Spinal cord (tissue), 10 donors: Measurements from ENCODE around the gene TSPAN16. TPM values are rescaled to one million over a fixed set of nuclear protein-coding genes. Genes with fewer than 3 reads are reported as not detected.
A peak's percentile ranks its signal among the peaks of the same experiment; 100 is the strongest.

Experiments
- DNase-seq, 6 donors: peaks; one replicate each; pipeline versions ENCODE4 v3.0.0 to v3.0.0-alpha.2; 2013 to 2015; ENCODE audit warnings: low spot score in 6 of 6, low read depth in 4 of 6
- H3K27ac ChIP-seq: one replicate; pipeline ENCODE4 v1.5.1; 2013; ENCODE audit warnings: low read depth, low read length, control low read depth
- H3K27me3 ChIP-seq: one replicate; pipeline ENCODE4 v1.6.1; 2013; ENCODE audit warnings: low read length; ENCODE audit not compliant: control insufficient read depth, insufficient read depth
- H3K36me3 ChIP-seq: one replicate; pipeline ENCODE4 v1.6.1; 2013; ENCODE audit warnings: low read length; ENCODE audit not compliant: control insufficient read depth, insufficient read depth
- H3K4me1 ChIP-seq: one replicate; pipeline ENCODE4 v1.6.1; 2013; ENCODE audit warnings: low read length; ENCODE audit not compliant: control insufficient read depth, insufficient read depth
- H3K4me3 ChIP-seq: one replicate; pipeline ENCODE4 v1.5.1; 2013; ENCODE audit warnings: low read depth, low read length, control low read depth
- H3K9me3 ChIP-seq: one replicate; pipeline ENCODE4 v1.6.1; 2013; ENCODE audit warnings: low read length; ENCODE audit not compliant: control insufficient read depth, insufficient read depth
- WGBS: methylation state at CpG from one replicate; pipeline ENCODE4 v1.1.5; 2013; ENCODE audit warnings: missing lambda C conversion rate; ENCODE audit not compliant: insufficient coverage; 5-methylcytosine and 5-hydroxymethylcytosine counted together
- polyA plus RNA-seq, 2 donors: library from polyadenylated mRNA; unstranded; fragments of 120-200 nt; gene quantifications; one replicate each; pipeline ENCODE4 v1.2.1, GENCODE V29; 2013; ENCODE audit not compliant: insufficient read length in 2 of 2
- total RNA-seq, 2 donors: library from RNA; depleted of rRNA in 1 of 2; stranded (reverse); fragments of 120-200 nt in 1 of 2; fragments of >200 nt in 1 of 2; gene quantifications; one replicate each; pipeline versions ENCODE4 v1.2.3 to v1.2.4, GENCODE V29; 2013 to 2014
- donor health status: healthy.

TSPAN16 gene
- total and polyA plus RNA-seq, 4 donors, result 0.36 TPM; not detected in 3

GRCh38 chr19:11363881-11364280 lies 67.9 kb downstream of the TSPAN16 start:
- no peak for DNase-seq
- no peak overlapping the region for H3K27ac ChIP-seq
- H3K27me3 ChIP-seq, result no peaks in the 10 kb centered on the region
- WGBS, result 93% methylated on average over 10 of the region's 10 CpGs
- no peak overlapping the region for H3K4me3 ChIP-seq
- H3K36me3 ChIP-seq, result peaks cover 70% of the 10 kb centered on the region
- H3K9me3 ChIP-seq, result no peaks in the 10 kb centered on the region
- H3K4me1 ChIP-seq, result peaks cover 21% of the 10 kb centered on the region

GRCh38 chr19:11364296-11364904 lies 68.4 kb downstream of the TSPAN16 start:
- Histone ChIP-seq H3K9me3 (no peaks in the 10 kb centered on the region), H3K4me3 (no peak overlapping the region), H3K36me3 (peaks cover 69% of the 10 kb centered on the region), H3K4me1 (peaks cover 21% of the 10 kb centered on the region), H3K27me3 (no peaks in the 10 kb centered on the region), H3K27ac (no peak overlapping the region)
- 88% methylated on average over 25 of the region's 28 CpGs for WGBS
- DNase-seq, result no peak

GRCh38 chr19:11364935-11365334 lies 69.0 kb downstream of the TSPAN16 start:
- H3K27me3 ChIP-seq, result no peaks in the 10 kb centered on the region
- peak overlapping the region; percentile 33 for H3K27ac ChIP-seq
- peaks cover 68% of the 10 kb centered on the region for H3K36me3 ChIP-seq
- peaks cover 21% of the 10 kb centered on the region for H3K4me1 ChIP-seq
- WGBS, result 47% methylated on average over 3 of the region's 5 CpGs
- DNase-seq, result no peak
- H3K4me3 ChIP-seq, result no peak overlapping the region
- H3K9me3 ChIP-seq, result no peaks in the 10 kb centered on the region

Other genes starting within 250 kb of the TSPAN16 start
- 10 to 100 TPM; 30.2 to 70.9 TPM for gene LDLR, start 206.7 kb upstream of the TSPAN16 start, total RNA-seq
- gene LDLR, start 206.7 kb upstream of the TSPAN16 start, polyA plus RNA-seq, result 10 to 100 TPM; 29.8 to 30.2 TPM
- gene SPC24, start 140.4 kb upstream of the TSPAN16 start, total RNA-seq, result 10 to 100 TPM; 12.2 to 32.9 TPM
- 10 to 100 TPM; 14.6 to 20.0 TPM for gene SPC24, start 140.4 kb upstream of the TSPAN16 start, polyA plus RNA-seq
- gene KANK2, start 98.6 kb upstream of the TSPAN16 start, total RNA-seq, result 100 to 1,000 TPM in 1 of 2 donors, 10 to 100 TPM in 1; 56.3 to 270 TPM
- gene KANK2, start 98.6 kb upstream of the TSPAN16 start, polyA plus RNA-seq, result 100 to 1,000 TPM in 1 of 2 donors, 10 to 100 TPM in 1; 65.9 to 130 TPM
- not detected for gene ANGPTL8, start 56.5 kb upstream of the TSPAN16 start, total RNA-seq
- gene ANGPTL8, start 56.5 kb upstream of the TSPAN16 start, polyA plus RNA-seq, result 1 to 10 TPM in 1 of 2 donors, under 1 TPM in 1; 0.71 to 2.3 TPM
- gene DOCK6, start 33.6 kb upstream of the TSPAN16 start, total RNA-seq, result 10 to 100 TPM; 16.5 to 42.7 TPM
- gene DOCK6, start 33.6 kb upstream of the TSPAN16 start, polyA plus RNA-seq, result 10 to 100 TPM; 51.8 to 71.2 TPM
- gene RAB3D, start 43.5 kb downstream of the TSPAN16 start, total RNA-seq, result 10 to 100 TPM; 14.2 to 27.0 TPM
- gene RAB3D, start 43.5 kb downstream of the TSPAN16 start, polyA plus RNA-seq, result 10 to 100 TPM; 13.2 to 17.5 TPM
- 100 to 1,000 TPM in 1 of 2 donors, 10 to 100 TPM in 1; 59.3 to 161 TPM for gene TMEM205, start 50.1 kb downstream of the TSPAN16 start, total RNA-seq
- gene TMEM205, start 50.1 kb downstream of the TSPAN16 start, polyA plus RNA-seq, result 100 to 1,000 TPM; 120 to 125 TPM
- 10 to 100 TPM; 14.9 to 37.6 TPM for gene CCDC159, start 50.4 kb downstream of the TSPAN16 start, total RNA-seq
- 10 to 100 TPM; 40.4 to 52.2 TPM for gene CCDC159, start 50.4 kb downstream of the TSPAN16 start, polyA plus RNA-seq
- 10 to 100 TPM; 30.4 to 30.7 TPM for gene PLPPR2, start 59.3 kb downstream of the TSPAN16 start, total RNA-seq
- gene PLPPR2, start 59.3 kb downstream of the TSPAN16 start, polyA plus RNA-seq, result 100 to 1,000 TPM; 183 to 215 TPM
- gene SWSAP1, start 78.5 kb downstream of the TSPAN16 start, total RNA-seq, result 1 to 10 TPM in 1 of 2 donors, under 1 TPM in 1; 0.50 to 2.6 TPM
- gene SWSAP1, start 78.5 kb downstream of the TSPAN16 start, polyA plus RNA-seq, result 1 to 10 TPM; 2.3 to 2.5 TPM
- gene EPOR, start 88.2 kb downstream of the TSPAN16 start, total RNA-seq, result 1 to 10 TPM; 4.0 to 6.3 TPM
- gene EPOR, start 88.2 kb downstream of the TSPAN16 start, polyA plus RNA-seq, result 1 to 10 TPM; 5.9 to 8.0 TPM
- gene RGL3, start 123.2 kb downstream of the TSPAN16 start, total RNA-seq, result 1 to 10 TPM; 1.5 to 4.7 TPM
- 1 to 10 TPM; 8.0 to 9.9 TPM for gene RGL3, start 123.2 kb downstream of the TSPAN16 start, polyA plus RNA-seq
- 1 to 10 TPM in 1 of 2 donors, under 1 TPM in 1; 0.79 to 5.3 TPM for gene ODAD3, start 139.0 kb downstream of the TSPAN16 start, total RNA-seq
- 1 to 10 TPM; 5.2 to 7.1 TPM for gene ODAD3, start 139.0 kb downstream of the TSPAN16 start, polyA plus RNA-seq
- gene PRKCSH, start 139.5 kb downstream of the TSPAN16 start, total RNA-seq, result 100 to 1,000 TPM in 1 of 2 donors, 10 to 100 TPM in 1; 55.9 to 132 TPM
- 100 to 1,000 TPM; 226 to 290 TPM for gene PRKCSH, start 139.5 kb downstream of the TSPAN16 start, polyA plus RNA-seq
- gene ELAVL3, start 184.9 kb downstream of the TSPAN16 start, total RNA-seq, result 10 to 100 TPM; 25.8 to 69.0 TPM
- 100 to 1,000 TPM; 147 to 153 TPM for gene ELAVL3, start 184.9 kb downstream of the TSPAN16 start, polyA plus RNA-seq
- 10 to 100 TPM in 1 of 2 donors, 1 to 10 TPM in 1; 5.8 to 10.9 TPM for gene ZNF653, start 209.7 kb downstream of the TSPAN16 start, total RNA-seq
- 10 to 100 TPM; 21.0 to 21.4 TPM for gene ZNF653, start 209.7 kb downstream of the TSPAN16 start, polyA plus RNA-seq
- 10 to 100 TPM; 31.1 to 42.8 TPM for gene ECSIT, start 233.0 kb downstream of the TSPAN16 start, total RNA-seq
- 10 to 100 TPM; 71.0 to 77.8 TPM for gene ECSIT, start 233.0 kb downstream of the TSPAN16 start, polyA plus RNA-seq
- 10 to 100 TPM in 1 of 2 donors, 1 to 10 TPM in 1; 3.7 to 11.2 TPM for gene CNN1, start 242.7 kb downstream of the TSPAN16 start, total RNA-seq
- gene CNN1, start 242.7 kb downstream of the TSPAN16 start, polyA plus RNA-seq, result 1 to 10 TPM; 3.6 to 4.2 TPM